NCI-H2107 treated with DMSO at 0.1 percent for 48 hours (cell line): ENCODE results near the gene PHACTR3.
A peak's percentile ranks its signal among the peaks of the same experiment; 100 is the strongest.

Experiments used
- DNase-seq: peaks from one replicate; lab custom pipeline; 2025; ENCODE audit not compliant: unreplicated experiment; lab: John Stamatoyannopoulos, UW

The PHACTR3 gene

DNA sequence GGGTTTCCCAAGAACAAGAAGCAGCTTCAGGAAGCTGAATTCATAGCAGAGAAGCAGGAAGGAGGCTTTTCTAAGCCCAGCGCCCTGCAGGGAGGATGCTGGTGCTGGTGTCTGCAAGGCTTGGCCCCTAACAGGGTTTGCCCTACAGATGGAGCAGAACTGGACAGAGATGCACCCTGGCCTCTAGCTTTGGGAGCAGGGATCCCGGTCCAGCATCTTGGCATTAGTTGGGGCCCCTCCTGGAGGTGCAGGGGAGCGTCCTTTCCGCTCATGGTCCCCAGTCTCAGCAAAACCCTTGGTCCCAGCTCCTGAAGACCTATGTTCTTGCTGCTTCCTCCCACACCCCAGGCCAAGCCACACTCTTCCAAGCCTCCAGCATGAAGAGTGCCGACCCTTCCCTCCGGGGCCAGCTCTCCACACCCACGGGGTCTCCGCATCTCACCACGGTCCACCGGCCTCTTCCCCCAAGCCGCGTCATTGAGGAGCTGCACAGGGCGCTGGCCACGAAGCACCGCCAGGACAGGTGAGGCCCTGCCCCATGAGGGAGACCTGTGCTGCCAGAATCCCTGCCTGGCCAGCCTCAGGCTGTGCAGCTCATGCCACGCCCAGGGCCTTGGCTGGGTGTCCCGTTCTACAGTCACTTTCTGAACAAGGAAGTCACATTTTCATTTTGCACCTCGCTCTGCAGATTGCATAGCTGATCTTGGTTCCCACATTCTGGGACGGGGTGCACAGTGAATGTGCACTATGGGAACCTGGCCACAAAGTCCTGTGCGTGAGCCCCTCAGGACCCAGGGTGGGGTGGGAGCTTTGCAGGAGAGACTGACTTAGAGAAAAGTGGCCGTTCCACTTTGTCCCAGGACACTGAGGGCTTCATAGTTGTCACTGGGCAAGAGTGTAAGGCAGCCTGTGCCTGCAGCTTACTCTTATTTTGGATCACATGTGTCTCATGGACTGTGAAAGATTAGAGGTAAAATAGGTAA is 168.9 kb downstream of the PHACTR3 start:
- no peak for DNase-seq

DNA sequence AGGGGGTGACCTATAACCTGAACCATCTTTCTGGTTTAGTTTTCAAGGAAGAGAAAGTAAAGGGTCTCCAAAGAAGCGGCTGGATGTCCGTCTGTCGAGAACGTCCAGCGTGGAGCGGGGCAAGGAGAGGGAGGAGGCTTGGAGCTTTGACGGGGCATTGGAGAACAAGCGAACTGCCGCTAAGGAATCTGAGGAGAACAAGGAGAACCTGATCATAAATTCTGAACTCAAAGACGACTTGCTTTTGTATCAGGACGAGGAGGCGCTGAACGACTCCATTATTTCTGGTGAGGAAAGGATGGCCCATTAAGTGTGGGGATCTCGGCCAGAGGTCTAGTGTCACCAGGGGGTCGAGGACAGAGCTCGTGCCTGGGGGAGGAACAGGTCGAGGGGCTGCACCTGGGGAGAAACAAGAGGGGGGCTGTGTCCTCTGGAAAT is 169.9 kb downstream of the PHACTR3 start:
- no peak for DNase-seq

DNA sequence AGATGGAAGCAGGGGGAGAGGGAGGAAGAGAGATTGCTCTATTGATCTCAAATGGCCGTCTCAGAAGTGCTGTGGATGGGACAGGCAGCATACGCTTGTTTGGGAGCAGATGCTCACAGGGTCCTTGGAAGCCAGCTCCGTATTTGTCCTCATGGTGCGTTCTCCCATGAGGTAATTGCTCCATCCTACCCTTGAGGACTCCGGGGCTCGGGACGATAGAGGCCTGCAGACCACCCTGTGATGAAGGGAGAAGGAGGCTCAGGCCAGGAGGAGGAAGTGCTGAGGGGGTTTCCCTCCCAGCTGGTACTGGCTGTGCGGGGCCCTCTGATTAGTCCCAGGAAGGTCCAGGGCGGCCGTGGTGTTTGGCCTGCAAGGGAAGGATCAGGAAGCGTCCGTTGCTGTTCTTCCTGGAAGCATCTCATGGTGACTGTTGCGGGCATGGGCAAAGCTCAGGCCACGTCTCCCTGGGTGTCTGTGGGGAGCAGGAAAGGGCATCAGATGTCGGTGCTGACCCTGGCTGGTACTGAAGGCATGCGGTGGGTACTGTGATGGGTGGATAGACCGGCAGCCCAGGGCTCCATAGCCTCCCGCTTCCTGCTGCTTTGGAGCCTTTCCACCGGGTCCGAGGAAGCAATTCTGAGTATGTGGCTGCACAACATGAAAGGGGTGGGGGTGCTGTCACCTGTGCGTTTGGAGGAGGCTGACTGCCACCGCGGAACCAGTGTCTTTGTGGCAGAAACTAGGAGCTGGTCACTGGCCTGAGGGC is 170.8 kb downstream of the PHACTR3 start:
- no peak for DNase-seq

DNA sequence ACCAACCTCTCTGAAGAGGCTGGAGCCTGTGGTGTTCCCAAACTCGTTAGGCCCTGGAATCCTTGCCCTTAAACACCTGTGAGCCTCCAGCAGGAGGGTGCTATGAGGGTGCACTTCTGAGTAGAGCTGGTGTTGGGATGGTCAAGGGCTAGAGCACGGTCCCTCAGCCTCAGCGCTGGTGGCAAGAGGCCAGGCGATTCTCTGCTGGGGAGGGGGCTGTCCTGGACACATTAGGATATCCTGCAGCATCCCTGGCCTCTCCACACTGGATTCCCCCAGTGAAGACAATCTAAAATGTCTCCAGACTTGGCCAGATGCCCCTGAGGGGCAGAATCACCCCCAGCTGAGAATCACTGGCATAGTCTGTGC is 171.3 kb downstream of the PHACTR3 start:
- no peak for DNase-seq

DNA sequence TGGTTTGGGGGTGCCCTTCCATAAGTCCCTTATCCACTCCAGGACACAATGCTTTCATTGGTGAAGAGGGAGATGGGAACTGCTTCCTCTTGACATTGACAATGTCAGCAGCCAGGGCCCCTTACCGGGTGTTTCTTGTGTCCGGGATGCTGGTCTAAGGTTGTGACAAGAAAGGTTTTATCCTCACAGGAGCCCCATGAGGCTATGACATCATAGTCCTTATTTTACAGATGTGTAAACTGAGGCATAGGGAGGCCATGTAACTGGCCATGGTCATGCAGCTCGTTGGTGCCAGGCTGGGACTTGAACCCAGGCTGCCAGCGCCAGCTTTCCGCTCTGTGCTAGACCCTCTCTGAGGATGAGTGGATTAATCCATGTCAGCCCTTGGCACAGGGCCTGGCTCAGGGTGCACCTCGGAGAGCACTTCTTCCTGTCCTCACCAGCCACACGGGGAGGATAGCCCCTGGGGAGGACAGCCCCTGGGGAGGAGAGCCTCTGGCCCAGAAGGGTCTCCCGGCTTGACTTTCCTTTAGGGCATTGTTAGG is 171.8 kb downstream of the PHACTR3 start:
- no peak for DNase-seq

DNA sequence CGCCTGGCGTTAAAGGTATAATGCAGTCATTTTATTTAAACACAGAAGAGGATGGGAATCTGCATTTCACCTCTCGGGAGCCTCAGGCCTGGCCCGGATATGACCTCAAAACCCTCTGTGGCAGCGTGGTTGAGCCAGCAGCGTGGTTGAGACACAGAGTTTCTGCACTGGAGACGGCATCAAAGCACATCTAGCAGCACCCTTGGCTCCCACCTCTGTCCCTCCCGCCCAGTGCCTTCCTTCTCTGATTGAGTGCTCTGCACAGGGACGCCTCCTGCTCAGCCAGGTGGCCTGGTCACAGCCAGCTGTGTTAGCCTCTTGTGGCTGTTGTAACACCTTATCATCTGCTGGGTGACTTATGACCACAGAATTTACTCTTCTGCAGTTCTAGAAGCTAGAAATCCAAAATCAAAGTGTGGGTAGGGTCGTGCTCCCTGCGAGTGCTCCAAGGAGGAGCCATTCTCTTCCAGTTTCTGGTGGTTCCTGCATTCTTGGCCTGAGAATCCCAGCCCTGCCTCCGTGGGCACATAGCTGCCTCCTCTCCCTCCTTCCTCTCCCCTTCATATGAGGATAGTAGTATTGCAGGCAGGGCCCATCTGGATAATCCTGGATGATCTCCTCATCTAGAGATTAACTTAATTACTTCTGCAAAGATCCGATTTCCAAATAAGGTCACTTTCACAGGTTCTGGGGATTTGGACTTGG is 172.4 kb downstream of the PHACTR3 start:
- no peak for DNase-seq

DNA sequence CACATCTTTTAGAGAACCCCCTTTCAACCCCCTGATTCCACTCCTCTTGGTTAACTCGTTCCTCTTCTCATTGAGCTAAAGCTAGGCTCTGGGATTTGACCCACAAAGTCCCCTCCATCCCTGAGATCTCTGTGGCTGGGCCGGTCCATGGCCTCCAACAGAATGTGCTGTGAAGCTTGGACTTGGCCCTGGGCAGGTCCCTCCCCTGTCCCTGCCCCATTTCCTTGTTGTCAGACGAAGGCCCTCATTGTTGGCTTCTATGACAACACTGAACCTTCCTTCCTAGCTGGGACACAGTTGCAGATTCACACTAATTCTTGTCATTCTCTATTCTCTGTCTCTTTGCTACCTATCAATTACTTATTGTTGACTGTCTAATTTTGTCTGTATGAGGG is 173.0 kb downstream of the PHACTR3 start:
- no peak for DNase-seq

DNA sequence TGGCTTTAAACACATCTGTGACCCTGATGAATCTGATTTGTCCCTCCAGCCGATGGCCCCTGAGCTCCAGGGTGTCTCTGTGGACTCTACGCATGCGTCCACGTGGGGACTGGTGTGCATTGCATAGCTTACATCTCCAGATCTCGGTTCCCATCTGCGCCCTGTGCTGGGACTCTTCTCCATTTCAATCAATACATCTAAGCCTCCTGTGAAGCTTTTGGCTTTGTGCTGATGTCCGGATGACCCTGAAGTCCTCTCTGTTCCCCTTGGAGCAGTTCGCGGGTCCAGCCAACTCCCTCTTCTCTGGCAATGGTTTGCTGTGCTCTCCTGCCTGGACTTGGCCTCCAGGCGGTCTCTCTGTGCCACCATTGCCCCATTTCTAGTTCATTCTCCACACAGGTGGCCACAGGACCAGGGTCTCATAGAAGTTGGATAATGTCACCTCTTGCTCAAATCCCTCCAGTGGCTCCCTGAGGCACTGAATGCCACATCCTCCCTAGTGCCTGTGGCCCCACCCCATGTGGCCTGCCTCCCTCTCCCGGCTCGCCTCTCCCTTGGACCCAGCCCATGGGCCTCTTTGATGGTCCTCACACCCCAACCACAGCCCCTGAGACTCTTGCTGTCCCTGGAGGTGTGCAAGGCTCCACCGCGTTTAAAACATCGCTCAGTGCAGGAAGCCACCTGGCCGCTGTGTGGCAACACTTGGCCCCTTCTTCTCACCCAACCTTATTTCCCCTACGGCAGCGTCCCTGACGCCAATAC is 173.7 kb downstream of the PHACTR3 start:
- no peak for DNase-seq

DNA sequence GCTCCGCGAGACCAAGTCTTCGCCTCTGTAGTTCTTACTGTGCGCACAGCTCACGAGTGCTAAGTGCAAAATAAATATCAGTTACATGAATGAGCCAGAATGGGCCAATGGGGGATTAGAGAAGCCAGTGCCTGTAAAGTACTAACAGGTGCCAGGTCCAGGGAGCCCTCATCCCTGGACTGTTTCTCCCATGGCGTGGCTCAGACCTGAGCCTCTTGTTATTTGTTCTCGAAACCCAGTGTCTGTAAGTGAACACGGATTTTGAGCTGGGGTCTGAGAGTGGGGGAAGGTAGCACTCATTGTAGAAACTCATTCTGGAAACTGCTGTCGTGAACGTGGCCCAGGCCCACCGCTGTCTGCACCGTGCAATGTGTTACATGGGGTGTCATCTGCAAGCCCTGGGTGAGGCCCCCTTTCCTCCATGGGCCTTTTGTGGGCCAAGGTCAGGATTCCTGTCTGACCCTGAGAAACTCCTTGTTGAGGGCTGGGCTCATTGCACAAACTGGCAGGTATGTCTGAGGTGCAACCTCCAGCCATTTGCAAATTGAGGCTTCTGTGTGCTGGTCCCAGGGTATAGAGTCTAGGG is 174.4 kb downstream of the PHACTR3 start:
- no peak for DNase-seq

DNA sequence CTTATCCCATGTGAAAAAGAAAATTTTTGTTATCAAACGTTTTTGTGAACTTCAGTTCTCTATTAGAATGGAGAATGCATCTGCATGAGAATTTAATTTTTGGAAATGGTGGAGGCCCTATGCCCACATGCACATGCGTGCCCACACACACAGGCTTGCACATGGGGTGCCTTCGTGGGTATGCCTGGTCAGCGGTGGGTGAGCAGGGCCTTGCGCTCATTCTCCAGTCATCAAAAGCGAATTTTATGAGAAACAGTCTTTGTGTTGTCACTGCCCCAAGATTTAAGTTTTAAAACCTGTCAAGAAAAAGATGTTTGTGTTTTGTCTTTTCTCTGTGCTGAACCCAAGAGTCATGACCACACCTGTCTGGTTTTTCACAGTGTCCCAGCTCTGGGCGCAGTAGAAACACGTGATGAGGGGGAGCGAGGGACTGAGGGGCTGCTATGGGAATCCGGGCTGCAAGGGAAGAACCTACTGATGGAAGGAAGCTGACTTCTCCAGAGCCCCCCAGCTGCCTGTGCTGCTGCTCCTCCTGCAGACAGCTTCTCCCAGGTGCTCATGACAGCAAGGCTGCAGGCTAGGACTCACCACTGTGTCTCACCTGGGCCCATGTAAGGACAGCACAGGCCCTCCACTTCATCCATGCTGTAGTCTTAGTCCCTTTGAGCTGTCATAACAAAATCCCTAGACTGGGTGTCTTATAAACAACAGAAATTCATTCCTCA is 175.5 kb downstream of the PHACTR3 start:
- no peak for DNase-seq

DNA sequence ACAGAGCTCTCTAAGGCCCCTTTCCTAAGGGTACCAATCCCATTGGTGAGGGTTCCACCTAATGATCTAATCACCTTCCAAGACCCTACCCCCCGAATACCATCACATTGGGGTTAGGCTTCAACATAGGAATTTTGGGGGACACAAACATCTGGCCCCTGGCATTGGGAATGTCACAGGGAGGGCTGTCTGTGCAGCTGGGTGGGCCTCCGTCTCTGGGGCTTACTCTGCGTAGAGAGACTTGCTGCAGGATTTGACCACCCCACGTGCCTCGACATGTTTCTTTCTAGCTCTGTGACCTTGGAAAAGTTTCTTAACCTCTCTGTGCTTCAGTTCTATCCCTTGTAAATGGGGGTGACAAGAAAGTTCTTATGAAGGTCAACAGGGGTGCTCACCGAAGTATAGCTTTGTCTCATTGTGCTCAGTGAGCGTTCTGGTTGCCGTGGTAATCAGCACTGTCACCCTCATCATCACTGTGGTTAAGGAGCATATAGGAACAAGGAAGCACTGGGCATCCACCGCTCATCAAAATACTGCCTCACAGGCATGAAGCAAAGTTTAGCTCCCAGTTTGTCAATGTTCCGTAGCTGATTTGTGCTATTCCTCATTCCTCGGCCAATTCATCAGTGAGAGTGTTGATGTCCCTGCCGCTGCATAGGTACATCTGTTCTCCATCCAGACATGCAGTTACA is 176.3 kb downstream of the PHACTR3 start:
- no peak for DNase-seq

DNA sequence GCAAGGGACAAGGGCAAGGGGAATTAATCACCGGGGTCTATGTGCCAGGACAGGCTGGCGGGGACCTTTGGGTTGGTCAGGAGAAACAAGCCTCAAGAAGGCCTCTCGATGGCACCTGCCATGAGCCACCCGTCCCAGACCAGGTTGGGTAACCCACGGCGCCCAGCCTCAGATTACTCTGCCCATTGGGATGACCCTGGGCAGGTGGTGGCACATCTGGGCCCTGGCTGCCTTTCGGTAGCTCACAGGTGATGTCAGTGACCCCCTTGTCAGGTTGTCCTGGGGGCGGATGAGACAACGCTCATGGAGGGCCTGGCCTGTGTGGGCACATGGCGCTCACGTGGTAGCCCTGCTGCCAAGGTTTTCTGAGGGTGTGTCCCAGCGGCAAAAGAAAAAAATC is 176.9 kb downstream of the PHACTR3 start:
- DNase-seq: no peak

DNA sequence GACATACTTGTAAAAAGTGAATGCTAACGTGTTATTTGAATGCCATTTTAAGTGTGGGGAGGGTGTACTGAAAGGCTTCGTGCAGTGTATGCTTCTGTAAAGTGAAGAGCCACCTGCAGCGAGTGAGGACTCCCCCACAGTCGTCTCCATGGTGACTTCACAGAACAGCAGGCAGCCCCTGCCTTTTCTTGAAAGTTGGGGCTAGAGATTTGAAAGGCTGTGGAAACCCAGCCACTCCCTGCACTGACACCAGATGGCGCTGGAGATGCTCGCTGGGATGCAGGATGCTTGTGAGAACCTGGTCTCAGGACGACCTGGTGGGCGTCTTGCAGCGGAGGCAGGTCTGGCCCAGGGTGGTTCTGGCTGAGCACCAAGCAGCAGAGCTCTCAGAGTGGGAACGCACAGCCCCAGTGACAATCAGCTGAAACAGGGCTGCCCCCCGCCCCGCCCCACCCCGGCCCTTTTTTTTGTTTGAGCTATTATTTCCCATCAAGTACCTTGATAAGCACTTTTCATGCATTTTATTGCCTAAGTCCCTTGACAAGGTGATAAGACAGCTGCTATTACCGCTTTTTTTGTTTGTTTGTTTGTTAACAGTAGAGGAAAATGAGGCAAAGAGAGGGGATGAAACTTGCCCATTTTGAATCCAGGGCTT is 178.8 kb downstream of the PHACTR3 start:
- peak; percentile 36 for DNase-seq

DNA sequence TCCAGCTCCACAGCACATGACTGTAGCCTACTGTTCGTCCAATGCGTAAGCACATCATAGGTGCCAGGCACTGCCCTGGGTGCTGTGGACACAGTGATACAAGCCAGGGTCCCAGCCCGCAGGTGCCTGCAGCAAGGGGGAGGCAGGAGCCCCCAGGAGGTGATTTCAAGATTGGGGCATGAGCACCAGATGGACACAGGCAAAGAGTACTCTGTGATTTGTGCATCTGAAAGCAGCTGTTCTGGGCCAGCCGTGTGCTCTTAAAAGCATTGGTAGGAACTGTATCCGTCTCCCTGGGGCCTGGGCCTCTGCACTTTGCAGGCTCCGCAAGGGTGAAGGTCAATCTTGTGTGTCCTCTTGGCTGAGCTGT is 179.3 kb downstream of the PHACTR3 start:
- no peak for DNase-seq

DNA sequence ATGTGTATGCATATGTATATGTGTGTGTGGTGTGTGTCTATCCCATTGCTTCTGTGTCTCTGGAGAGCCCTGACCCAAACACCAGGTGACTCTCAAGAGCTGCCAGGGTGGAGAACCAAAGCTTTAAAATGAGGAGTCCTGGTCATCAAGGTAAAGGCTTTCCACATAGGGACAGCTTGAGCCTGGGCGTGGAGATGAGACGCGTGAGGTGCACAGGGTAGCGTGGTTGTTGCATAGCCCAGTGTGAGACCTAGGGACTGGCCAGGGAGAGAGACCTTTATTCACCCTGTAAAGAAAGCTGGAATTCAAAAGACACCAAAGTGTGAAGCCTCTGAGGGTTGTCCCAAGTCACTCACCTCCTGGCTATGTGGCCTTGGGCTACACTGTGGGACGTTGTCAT is 180.0 kb downstream of the PHACTR3 start:
- DNase-seq: no peak

DNA sequence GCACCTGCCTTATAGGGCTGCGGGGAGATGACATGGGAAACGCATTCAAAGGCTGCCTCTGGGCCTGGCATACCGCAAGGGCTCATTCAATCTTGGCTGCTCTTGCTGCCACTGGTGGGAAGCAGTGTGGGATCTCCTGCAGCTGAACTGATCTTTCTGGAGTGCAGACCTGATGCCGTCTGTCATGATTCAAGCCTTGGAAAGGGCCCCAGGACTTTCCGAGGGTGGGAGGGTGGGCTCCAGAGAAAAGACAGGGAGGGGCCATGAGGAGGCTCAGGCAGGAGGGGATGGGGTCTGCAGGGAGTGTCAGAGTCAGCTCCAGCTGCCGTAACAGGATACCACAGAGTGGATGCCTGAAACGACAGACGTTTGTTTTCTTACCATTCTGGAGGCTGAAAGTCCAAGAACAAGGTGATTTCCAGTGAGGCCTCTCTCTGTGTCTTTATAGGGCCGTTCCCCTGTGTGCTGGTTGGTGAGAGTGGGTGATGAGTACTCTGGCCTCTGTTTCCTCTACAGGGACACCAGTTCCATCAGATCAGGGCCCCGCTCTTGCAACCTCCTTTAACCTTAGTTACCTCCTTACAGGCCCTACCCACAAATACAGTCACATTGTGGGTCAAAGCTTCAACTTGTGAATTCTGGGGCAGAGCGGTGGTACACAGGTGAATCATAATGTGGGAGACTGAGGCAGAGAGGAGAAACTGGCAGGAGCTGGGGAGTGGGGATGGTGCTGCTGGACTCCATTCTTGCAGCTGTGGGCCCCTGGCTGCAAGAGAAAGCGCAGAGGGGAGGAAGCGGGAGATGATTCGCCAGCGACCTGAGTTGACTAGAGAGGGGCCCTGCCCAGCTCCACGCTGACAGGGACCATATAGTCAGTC is 180.7 kb downstream of the PHACTR3 start:
- DNase-seq: no peak

DNA sequence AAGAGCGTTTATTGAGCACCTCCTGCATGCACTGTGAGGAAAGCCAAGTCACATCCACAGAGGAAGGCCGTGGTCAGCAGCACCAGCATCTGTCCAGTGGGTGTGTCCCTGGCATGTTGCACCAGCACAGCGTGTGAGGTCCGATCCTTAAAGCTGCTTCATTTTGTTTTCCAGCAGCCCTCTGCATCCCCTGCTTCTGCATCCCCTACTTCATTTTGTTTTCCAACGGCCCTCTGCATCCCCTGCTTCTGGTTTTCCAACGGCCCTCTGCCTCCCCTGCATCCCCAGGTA is 181.3 kb downstream of the PHACTR3 start:
- no peak for DNase-seq
